ENCODE results near the gene ADD2.

Gene ADD2

GRCh38 chr2:70717431-70718038 is 50.5 kb downstream of the ADD2 start:
- no peak for DNase-seq

- no peak for DNase-seq
Observed at GRCh38 chr2:70716951-70717350, 51.0 kb downstream of the ADD2 start.

GRCh38 chr2:70716131-70716743 is 51.8 kb downstream of the ADD2 start:
- no peak for DNase-seq

GRCh38 chr2:70715071-70715985 is 52.7 kb downstream of the ADD2 start:
- DNase-seq: no peak

GRCh38 chr2:70714141-70714905 is 53.7 kb downstream of the ADD2 start:
- DNase-seq: no peak

GRCh38 chr2:70712916-70713315 is 55.1 kb downstream of the ADD2 start:
- DNase-seq: no peak

- no peak for DNase-seq
Observed at GRCh38 chr2:70711191-70711590, 56.8 kb downstream of the ADD2 start.

GRCh38 chr2:70710038-70710690 is 57.8 kb downstream of the ADD2 start:
- no peak for DNase-seq

- DNase-seq: no peak
Observed at GRCh38 chr2:70709275-70710037, 58.5 kb downstream of the ADD2 start.

- DNase-seq: no peak
Observed at GRCh38 chr2:70708376-70709199, 59.4 kb downstream of the ADD2 start.

GRCh38 chr2:70707706-70708105 is 60.3 kb downstream of the ADD2 start:
- DNase-seq: no peak

- DNase-seq: no peak
Observed at GRCh38 chr2:70706026-70706795, 61.8 kb downstream of the ADD2 start.

- DNase-seq: no peak
Observed at GRCh38 chr2:70705160-70705850, 62.7 kb downstream of the ADD2 start.

GRCh38 chr2:70703900-70704549 is 64.0 kb downstream of the ADD2 start:
- no peak for DNase-seq

- DNase-seq: no peak
Observed at GRCh38 chr2:70702711-70703395, 65.1 kb downstream of the ADD2 start.

- DNase-seq: no peak
Observed at GRCh38 chr2:70698847-70699246, 69.2 kb downstream of the ADD2 start.

- DNase-seq: no peak
Observed at GRCh38 chr2:70697603-70698383, 70.2 kb downstream of the ADD2 start.
